ENCODE measurements around the gene LSMEM2.

DNA sequence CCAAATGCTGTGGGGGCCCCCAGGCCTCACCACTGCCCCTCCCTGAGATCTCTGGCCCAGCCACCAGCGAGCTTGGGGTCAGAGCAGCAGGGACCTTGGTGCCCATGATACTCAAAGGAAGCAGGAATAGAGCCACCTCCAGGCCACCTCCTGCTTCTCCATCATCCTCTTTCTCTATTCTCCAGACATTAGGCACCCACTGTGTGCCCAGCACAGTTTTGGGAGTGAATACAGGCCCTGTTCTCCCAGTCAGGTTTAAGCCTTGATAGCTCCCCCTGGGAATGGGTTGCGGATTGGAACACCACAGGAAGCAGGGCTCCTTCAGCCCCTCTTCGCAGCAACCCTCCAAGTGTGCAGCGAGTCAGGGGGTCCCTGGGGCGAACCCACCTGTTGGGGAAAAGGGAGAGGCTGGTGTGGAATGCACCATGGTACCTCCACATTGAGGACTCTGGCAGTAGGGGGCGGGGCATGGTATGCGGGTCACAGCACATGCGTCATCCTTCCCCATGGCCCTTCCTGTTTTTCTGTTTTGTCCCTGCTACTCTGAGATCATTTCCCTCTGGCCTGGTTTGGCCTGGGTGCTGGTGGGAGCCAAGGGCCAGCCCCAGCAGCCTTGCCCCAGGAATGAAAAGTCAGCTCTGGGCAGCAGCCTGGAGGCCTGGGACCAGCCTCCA is 24.2 kb upstream of the LSMEM2 start:
- TF ChIP-seq RNF2 (IDR thresholded peaks at IDR 0.05; ENCODE audit: borderline replicate concordance, low read depth, low read length, missing control alignments, poor library complexity, severe bottlenecking) (no peak), POLR2A (IDR thresholded peaks at IDR 0.05; ENCODE audit: control extremely low read depth in 1 of 2, low read depth in 2 of 2, low read length in 2 of 2) (no peak), JUN (IDR thresholded peaks at IDR 0.05; ENCODE audit: low read depth, low read length) (no peak), TEAD4 (IDR thresholded peaks at IDR 0.05; ENCODE audit: low read depth, low read length) (no peak; the same call in 1 of the 2 replicates)
